HG03139 (cell line): Measurements from ENCODE around the gene SEC22C.
"Not testable (repeated sequence)": the region's sequence is repeated elsewhere in the genome, so short reads cannot be mapped to it uniquely, and the experiment has no call there.

Experiments used
- ATAC-seq: cut with Tn5 transposase; IDR thresholded peaks from one replicate; pipeline ENCODE4 v1.9.1; 2021; ENCODE audit not compliant: unreplicated experiment

The SEC22C gene, protein sequence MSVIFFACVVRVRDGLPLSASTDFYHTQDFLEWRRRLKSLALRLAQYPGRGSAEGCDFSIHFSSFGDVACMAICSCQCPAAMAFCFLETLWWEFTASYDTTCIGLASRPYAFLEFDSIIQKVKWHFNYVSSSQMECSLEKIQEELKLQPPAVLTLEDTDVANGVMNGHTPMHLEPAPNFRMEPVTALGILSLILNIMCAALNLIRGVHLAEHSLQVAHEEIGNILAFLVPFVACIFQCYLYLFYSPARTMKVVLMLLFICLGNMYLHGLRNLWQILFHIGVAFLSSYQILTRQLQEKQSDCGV

DNA sequence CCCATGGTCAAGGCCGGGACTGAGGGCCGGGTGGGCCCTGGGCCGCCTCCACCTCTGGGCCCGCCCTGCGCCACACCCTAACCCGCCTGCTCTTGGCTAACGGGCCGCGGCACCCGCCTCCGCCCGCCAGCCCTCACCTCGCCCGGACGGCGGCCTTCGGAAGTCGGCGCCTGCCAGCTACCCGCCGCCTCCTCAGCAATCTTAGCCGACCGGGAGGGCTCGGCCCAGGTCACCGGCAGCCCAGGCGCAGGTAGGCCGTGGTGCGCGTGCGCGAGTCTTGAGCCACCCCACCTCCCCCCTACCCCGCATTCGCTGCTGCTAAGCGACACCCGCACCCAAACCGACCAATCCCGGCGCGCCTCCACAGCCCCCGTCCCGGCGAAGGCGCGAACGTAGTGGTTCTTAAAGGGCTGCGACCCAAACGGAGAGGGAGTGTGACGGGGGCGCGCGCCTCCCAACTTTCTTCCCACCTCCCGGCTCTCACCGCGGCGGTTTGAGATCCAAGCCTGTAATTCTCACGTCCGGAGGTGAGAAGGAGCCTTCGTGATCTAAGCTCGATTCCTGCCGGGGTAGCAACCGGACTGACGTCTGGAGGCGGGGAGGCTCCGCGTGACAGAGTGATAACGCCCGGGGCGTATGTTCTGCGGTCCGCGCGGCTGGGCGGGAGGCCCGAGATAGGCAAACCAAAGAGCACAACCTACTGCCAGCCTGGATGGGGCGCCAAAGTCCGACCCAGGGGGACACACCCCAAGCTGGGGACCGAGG lies at the start of gene SEC22C:
TSS of gene SEC22C (minus strand) at position 259 of the 765 bp plus-strand sequence. CDS start 12,921 bp downstream, outside the sequence.
- ATAC-seq = peak; percentile 86

DNA sequence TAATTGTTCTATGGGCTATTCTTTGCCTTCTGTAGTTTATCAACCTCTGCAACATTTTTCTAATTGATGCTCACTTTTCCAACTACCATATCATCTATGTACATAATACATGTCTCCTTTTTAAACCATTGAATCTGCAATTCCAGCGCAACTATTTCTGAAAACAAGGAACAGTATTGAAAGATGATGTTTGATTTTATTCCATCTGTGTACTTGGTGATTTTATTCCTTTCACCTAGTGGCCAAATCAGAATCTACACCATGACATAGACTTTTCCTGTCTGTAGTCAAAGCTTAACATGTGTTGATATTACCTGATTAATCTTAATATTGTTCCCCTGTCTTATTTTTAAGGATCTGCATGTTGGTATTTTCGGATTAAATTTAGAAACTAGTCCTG lies 31.7 kb upstream of the SEC22C start:
- no peak for ATAC-seq

DNA sequence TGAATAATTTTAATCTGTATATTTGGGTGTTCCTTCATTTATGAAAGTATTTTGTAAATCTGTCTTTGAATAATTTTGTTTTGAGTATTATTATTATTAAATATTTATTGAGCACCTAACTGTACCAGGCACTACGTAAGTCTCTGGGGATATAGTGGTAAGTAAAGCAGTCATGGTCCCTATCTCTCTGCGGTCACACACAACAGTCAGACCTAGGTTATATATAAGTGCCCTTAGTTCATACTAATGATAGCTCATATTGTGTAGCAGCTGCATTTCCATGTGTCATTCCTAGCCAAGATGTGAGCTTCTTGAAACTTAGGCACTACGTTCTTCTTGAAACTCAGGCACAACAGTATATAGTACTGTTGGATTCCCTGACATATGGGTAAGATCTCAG lies 31.2 kb upstream of the SEC22C start:
- ATAC-seq = peak; percentile 63

DNA sequence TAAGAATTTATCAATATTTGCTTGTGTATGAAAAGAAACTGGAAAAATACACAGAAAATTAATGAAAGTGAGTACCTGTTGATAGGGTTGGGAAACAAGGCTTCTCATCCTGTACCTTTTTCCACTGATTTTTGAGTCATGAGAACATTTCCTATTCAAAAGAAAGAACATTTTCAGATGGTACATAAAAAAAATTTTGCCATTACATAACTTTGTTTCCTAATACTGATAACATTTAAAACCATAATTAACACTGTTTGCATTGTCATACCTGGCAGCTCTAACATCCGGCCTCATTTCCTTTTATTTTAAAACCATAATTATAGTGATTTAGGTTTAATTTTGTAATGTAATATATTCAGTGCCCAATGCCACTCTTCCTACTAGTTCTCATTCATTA lies 30.4 kb upstream of the SEC22C start:
- no peak for ATAC-seq

DNA sequence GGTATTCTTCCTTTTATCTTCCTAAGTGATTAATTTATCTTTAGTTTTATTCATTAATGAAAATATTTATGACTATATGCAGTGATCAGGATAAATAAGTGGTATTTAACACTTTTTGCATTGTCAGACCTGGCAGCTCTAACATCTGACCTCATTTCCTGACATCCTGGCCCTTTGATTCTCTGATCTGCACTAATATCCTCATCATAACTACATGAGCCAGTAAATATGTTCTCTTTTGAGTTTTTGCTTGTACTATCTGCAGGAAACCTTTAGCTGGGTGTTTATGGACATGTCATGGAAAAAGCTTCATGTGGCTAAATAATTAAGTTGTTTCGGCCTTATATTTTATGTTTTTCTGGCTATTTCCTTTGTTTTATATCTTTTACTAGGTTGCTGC lies 29.2 kb upstream of the SEC22C start:
- ATAC-seq = no peak

DNA sequence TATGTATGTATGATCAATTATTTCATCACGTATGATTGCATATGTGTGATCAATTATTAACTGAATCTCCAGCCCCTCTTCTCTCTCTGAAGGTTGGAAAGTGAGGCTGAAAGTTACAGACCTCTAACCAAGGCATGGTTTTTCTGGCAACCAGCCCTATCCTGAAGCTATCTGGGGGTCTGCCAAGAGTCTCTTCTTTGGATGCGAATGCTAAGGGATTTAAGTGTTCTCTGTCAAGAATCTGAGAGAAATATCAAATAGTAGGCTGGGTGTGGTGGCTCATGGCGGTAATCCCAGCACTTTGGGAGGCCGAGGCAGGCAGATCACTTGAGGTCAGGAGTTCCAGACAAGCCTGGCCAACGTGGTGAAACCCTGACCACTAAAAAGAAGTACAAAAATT lies 26.8 kb upstream of the SEC22C start:
- ATAC-seq = no peak

DNA sequence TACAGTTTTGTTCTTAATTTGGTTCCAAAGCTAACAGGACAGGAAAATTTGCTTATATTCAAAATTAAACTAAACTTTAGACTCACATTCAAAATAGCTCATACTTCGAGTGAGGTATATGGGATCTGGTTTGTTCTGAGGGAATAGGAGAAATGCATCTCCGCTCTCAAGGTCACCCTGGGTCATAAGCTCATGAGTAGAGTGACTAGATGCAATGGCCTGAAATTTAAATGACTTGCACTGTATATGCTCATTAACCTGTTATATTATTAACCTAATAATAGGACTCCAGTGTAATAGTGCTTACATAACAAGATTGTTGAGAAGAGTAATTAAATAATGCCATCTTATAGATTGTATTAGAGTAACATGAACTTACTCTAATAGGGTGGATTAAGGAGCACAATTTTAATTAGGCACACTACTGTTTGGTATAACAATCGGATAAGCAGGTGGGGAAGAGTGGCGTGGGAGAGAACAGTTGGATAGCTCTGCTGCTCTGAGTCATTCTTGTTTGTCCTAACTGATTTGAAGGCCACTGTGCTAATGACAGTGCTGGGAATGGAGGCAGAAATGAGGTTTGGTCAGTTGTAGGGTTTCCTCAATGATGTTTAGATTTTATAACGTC lies 23.9 kb upstream of the SEC22C start:
- no peak for ATAC-seq

DNA sequence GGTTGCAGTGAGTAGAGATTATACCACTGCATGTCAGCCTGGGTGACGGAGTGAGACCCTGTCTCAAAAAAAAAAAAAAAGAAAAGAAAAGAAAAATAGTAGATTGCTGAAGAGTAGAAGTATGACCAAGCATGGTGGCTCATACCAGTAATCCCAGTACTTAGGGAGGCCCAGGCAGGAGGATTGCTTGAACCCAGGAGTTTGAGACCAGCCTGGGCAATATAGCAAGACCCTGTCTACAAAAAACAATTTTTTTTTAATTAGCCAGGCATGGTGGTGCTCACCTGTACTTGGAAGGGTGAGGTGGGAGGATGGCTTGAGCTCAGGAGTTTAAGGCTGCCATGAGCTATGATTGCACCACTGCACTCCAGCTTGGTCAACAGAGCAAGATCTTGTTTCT lies 21.2 kb upstream of the SEC22C start:
- no peak for ATAC-seq

DNA sequence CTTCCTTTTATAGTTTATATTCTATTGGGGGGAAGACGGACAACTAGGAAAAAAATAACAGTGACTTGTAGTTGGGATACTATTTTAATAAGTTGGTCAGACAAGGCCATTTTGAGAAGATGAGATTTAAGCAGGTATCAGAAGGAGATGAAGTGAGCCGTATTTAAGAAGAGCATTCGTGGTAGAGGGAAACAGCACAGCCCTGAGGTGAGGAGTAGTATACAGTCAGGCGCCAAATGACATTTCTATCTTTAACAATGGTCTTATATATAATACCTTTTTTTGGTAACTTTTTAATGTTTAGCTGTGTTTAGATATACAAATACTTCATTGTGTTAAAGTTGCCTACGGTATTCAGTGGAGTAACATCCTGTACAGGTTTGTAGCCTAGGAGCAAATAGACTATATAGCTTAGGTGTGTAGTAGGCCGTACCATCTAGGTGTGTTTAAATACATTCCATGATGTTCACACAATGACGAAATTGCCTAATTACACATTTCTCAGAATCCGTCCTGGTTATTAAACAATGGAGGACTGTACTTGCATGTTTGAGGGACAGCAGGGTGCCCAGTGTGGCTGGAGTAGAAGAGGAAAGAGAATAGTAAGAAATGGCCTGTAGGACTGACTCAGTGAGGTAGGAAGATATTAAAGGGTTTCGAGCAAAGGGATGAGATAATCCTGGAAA lies 20.3 kb upstream of the SEC22C start:
- ATAC-seq = no peak

DNA sequence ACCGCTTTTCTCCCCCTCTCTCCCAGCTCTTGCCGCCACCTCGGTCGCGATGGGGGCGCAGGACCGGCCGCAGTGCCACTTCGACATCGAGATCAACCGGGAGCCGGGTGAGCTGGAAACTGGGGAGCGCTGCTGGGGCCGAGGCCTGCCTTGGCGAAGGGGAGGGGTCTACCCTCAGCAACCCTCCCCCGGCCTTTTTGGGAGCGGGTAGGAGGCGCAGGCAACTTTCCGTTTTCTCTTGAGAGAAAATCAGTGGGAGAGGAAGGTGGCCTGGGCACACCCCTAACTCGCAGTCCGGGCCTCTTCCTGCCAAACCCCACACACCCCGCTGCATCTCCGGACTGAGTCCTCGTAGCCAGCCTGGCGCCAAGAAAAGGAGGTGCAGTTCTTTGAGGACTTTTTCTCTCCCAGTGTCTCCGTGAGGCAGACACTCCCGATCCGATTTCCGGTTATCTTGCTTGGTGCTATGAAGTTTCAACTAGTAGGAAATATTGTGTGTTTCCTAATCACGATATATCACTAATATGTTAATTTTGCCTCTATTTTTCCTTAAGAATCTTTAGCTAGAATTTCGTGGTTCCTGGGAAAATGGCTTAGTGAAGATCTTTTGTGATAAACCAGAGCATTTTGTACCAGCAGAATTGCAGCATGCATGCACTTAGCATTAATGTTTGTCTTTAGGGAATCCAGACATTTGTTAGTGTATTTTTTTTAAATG lies 19.4 kb upstream of the SEC22C start:
- ATAC-seq = peak; percentile 22

DNA sequence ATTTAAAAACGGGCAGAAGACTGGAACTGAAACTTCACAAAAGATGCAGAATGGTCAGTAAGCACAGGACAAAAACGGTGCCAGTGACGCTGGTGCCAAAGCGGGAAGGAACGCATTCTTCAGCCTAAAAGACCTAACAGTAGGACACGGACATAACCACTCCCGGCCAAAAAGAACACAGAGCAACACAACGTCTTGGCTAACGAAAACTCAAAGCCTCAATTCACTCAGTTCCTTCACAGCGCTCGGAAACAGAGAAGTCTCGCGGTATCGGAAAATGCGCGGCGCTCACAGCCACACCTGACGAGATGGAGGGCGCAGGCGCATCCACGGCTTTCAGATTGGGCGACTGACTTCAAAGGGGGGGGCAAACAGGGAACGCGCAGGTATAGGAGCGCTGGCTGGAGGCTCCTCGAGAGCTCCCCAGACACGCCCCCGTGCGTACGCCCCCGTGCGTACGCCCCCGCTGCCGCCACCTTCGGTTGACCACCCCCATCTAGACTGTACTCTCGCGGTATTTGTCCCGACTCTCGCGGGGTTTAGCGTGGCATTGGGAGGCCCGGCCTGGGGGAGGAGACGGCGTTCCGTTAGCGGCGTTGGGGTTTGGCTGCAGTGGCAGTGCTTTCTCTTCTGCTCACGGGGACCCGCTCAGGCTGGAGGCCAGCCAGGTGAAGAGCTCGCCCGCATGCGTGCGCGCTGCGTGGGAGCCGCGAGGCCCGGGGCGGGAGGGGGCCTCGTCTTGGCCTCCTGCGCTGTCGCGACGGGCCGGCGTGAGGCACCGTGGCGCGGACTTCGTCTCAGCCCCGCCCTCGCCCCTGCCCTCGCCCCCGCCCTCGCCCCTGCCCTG lies 18.6 kb upstream of the SEC22C start, which contains the start of gene NKTR:
TSS of gene NKTR (plus strand) at position 576 of the 847 bp plus-strand sequence. CDS start 321 bp downstream, outside the sequence.
- ATAC-seq = peak; percentile 83

DNA sequence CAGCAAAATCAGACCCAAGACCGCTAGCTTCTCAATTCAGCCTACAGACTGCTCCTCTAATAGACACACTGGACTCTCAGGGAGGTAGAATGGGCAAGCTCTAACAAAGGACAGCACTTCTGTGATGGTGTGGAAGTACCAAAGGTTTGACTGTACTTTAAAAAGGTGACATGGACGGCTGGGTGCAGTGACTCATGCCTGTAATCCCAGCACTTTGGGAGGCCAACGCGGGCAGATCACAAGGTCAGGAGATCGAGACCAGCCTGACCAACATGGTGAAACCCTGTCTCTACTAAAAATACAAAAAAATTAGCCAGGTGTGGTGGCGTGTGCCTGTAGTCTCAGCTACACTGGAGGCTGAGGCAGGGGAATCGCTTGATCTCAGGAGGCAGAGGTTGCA lies 15.3 kb upstream of the SEC22C start:
- not testable (repeated sequence) for ATAC-seq

DNA sequence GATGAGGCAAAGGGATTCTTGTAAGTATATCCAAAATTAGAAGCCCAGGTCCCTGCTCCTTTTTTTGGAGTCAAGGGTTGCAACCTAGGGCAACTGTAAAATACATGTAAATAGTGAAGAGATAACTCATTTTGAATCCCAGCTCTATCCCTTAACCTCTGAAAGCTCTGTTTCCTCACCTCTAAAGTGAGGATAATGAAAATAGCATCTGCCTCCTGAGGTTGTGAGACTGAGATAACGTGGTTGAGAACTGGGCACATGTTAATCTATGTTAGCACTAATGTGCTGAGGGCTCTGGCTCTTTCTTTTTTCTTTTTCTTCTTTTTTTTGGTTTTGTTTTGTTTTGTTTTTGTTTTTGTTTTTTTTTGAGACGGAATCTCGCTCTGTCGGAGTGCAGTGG lies 13.9 kb upstream of the SEC22C start:
- ATAC-seq = no peak

DNA sequence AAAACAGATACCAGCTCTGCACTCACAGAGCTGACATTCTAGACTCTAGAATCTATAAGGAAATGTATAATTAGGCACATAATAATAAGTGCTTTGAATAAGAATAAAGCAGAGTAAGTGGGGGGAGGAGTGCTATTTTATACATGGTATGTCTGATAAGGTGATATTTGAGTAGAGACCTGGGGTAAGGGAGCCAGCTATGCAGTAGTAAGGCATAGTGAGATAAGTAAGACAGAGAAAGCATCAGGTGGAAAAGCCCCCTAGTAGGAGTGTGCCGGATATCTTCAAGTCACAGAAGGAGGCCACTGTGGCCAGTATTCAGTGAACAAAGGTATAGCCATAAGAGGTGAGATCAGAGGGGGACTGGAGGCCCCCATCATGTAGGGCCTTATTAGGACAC lies 11.9 kb upstream of the SEC22C start:
- ATAC-seq = no peak

DNA sequence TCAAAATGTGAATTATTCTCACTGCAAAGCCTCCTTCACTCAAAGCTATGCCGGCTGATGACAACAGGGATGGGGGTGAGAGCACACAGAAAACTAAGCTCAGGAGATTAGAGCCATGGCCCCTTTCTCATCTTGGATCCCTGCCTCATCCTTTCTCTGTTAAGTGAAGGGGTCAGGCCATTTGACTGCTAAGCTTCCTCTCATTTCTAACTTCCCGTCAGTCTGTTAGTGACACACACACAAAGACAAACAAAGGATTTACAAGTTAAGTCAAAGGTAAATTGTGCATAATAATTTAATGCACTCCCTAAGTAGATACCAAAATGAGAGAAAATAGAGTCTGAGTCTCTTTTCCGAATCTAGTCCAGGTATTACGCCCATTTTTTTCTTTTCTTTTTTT lies 10.0 kb upstream of the SEC22C start:
- ATAC-seq = no peak

DNA sequence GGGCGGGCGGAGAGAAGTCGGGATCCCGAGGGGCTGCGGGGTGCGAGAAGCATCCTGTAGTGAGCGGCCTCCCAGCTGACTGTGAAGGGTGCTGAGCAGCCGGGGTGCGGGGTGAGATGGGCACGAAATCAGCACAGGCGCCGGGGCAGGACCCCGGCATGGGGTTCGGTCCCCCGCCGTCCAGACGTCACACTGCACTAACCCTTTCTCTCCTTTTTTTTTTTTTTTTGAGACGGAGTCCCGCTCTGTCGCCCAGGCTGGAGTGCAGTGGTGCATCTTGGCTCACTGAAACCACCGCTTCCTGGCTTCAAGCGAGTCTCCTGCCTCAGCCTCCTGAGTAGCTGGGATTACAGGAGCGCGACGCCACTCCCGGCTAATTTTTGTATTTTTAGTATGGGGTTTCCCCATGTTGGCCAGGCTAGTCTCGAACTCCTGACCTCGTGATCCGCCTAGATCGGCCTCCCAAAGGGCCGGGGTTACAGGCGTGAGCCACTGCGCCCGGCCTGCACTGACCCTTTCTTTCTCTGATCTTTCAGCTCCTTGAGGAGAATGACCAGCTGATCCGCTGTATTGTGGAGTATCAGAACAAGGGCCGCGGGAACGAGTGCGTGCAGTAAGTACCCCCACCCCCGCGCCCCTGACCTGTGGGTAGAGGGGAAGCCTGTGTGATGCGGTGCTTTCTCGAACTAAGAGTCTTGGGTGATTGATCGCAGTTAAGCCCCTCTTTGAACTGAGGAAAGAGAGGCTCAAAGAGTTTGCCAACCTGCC lies 9.4 kb upstream of the SEC22C start:
- no peak for ATAC-seq

DNA sequence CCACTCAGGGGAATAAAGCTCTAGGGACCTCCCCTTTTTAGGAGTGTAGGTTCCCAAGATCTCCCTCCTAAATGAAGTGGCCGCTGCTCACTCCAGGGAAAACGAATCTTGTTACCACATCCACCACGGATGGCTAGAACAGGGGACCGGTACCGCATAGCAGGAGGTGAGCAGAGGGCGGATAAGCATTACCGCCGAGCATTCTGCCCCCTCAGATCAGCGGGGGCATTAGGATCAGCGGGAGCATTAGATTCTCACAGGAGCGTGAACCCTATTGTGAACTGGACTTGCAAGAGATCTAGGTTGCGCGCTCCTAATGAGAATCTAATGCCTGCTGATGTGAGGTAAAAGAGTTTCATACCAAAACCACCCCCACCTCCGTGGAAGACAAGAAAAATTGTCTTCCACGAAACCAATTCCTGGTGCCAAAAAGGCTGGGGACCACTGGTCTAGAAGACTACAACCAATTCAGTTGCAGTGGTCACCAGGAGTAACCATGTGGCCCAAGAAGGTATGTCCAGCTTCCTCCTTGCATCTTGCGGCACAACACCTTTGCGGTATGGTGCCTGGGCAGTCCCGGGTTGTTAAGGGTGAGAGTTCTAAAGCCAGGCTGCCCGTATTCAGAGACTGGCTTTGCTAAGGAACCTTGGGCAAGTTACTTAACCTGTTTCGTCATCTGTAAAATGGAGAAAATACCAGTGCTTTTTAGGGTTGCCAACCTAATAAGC lies 7.8 kb upstream of the SEC22C start:
- ATAC-seq = no peak

DNA sequence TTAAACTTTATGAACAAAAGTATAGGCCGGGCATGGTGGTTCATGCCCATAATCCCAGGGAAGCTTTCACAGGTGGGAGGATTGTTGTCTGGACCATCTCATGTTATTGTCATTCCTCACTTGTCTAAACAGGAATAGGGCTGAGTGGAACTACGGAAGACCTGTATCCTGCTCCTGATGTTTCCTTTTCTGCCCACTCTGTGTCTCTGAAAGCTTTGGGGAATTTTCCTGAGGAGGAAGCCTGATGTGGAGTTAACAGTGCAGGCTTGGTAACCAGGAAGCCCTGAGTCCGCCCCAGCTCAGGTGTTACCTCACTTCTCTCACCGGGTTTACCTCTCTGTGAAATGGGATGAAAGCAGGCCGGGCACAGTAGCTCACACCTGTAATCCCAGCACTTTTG lies 6.9 kb upstream of the SEC22C start:
- ATAC-seq = no peak
